Measurements from ENCODE around the gene SRGAP1. TPM values are rescaled to one million over a fixed set of nuclear protein-coding genes. Genes with fewer than 3 reads are reported as not detected.
"Not testable (repeated sequence)": the region's sequence is repeated elsewhere in the genome, so short reads cannot be mapped to it uniquely, and the experiment has no call there.

SRGAP1 gene
- total RNA-seq, 1 donor from 2014 or later = 15.8 TPM

DNA sequence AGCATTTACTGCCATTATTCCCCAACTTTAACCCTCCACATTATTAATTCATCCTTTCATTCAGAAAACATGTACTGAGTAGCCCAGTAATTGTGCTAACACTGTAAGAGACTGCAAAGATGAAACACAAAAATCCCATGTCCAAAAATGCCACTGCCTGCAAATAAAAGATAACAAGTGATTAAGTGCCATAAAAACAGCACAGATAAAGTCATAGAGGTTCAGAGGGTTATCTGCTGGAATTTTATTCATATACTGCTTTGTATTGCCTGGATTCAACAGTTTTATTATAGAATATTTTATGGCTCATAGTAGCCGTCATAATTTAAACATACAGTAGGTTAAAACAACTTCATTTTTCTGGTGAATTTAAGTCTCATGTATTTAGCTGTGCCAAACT, 199.7 kb downstream of the SRGAP1 start:
- DNase-seq (ENCODE audit: low spot score) = no peak

DNA sequence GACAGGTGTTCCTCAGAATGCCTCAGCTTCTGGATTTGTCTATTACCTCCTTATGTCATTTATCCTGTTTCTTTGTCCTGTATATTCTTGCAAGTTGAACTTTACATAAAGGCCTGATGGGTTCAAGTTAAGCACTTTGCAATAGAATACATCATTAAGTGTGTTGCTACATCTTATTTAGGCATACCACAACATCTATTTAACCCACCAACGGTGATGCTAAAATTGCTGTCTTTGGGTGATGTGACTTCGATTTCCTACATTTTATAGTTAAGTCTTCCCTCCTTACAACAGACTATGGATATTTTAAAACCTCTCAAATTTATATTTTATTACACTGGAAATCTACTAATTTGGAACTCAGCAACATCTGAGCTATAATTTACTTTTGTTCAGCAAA, 206.6 kb downstream of the SRGAP1 start:
- DNase-seq (ENCODE audit: low spot score) = no peak

DNA sequence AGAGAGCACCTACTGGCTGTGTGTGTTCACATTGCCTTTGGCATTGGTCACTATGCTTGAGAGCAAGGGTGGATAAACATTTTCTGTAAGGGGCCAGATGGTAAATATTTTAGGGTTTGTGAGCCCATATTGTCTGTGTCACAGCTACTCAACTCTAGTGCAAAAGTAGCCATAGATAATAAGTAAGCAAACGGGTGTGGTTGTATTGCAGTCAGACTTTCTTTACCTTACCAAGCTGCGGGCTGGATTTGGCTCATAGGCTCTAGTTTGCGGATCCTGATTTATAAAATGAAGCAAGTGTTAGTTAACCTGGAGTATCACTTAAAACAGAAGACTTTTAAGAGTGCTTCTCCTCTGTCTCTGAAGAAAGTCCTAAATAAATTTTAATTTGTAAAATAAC, 208.6 kb downstream of the SRGAP1 start:
- DNase-seq (ENCODE audit: low spot score) = no peak

DNA sequence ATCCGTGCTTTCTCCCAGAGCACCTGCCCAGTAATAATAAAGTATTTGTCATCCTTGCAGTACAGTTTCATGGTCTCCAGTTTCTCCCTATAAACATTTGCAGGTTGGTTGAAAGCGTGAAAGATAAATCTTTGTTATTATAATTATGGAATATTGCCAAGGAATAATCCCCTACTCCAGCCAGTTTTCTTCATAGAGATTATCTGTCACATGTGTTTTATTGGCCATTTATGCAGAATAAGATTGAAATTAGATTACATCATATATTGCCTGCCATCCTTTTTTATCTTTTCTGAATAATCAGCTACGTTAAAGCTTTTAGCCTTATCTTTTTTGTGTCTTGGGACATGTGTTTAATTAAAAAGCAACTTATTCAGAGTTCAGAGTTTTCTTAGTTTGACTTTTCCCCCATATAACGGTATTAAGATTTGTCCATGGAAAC, 209.6 kb downstream of the SRGAP1 start:
- no peak for DNase-seq (ENCODE audit: low spot score)

GRCh38 chr12:64056741-64057140, 212.2 kb downstream of the SRGAP1 start:
- DNase-seq (ENCODE audit: low spot score) = no peak

GRCh38 chr12:64057706-64058105, 213.2 kb downstream of the SRGAP1 start:
- DNase-seq (ENCODE audit: low spot score) = no peak

DNA sequence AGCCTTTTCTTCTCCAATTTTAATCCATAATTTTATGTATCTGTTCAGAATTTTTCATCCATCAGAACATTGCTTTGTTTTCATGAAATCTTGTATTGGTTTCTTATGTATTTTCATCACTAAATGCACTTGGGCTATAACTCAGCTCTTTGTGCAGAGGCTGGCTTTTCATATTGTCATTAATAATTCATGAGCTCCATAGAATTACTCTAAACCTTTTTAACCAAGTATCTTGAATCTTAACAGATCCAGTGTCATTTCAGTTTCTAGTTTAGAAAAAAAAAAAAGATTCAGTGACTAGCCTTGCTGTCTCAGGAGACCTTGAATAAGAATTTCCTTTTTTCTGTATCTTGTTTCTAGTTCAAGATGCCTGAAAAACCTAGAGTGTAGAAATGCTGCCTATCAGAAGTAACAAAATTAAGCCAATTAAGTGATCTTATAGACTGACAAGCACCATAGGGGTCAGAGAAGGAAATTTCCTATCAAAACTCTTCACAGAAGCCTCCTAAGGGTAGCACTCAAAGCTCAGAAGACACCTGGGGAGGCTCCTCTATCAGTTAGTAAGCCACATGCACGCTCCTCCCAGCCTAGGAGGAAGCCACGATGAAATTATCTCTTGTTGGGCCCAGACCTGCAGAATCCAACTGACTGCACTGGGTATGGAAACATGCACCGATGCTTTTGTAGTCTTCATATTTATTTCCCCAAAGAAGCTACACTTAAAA, 214.2 kb downstream of the SRGAP1 start:
- DNase-seq (ENCODE audit: low spot score) = no peak

DNA sequence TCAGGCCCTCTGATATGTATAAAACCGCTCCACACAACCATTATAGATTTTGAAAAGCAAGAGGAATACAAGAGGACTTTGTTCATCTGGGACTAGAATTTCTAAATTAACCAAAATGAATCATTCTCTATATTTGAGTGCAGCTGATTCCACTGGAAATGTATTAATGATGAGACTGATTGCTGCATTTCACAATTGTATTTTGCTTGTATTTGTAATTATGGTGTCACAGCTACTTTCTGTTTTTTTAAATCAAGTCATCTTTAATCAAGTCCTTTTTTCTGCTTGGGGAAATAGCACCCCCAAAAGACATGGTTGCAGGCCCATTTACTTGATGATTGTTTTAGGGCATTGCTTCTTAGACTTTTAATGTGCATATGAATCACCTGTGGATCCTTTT, 215.2 kb downstream of the SRGAP1 start:
- no peak for DNase-seq (ENCODE audit: low spot score)

- no peak for DNase-seq (ENCODE audit: low spot score)
These were observed 217.4 kb downstream of the SRGAP1 start for GRCh38 chr12:64061868-64062375.

DNA sequence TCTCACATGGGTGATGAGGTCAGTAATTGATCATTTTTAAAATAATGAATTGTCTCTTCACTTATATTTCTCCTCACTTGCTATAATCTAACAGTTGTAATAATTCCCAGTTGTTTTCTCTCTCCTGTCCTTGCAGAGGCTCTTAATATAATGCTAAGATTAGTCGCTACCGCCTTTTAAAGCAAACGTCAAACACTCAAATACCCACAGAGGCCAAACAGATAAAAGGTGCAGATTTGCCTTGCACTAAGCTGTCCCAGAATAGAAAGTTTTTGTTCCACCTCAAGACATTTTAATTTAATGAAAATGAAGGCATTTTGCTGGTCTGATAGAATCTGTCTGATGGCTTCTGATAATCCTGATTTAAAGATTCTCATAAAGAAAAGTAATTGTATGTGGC, 218.6 kb downstream of the SRGAP1 start:
- no peak for DNase-seq (ENCODE audit: low spot score)

GRCh38 chr12:64064240-64064639, 219.7 kb downstream of the SRGAP1 start:
- DNase-seq (ENCODE audit: low spot score) = no peak

GRCh38 chr12:64064706-64065105, 220.2 kb downstream of the SRGAP1 start:
- no peak for DNase-seq (ENCODE audit: low spot score)

DNA sequence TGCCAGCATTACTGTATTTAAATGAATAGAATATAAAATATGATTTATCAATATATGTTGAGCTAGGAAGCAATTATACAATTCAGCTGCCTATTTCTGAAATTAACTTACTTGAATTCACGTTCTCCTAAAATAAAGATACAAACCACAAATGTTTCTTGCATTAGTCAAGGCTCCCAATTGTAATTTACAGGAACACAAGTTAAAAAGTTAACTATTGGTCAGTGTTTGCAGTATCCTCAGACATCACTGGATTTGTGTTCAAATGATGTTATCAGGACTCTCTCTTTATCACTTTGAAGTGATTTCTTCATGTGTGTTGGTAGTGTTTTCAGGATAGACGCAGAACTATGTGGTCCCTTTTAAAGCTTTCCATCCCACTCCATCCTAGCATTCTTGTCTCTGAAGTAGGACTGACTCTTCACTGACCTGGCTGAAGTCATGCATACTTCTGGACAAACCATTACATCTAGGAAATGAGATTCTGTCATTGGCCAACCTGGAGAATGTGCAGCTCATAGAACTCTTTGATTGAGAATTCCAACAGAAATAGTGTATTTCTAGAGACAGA, 221.5 kb downstream of the SRGAP1 start:
- no peak for DNase-seq (ENCODE audit: low spot score)

DNA sequence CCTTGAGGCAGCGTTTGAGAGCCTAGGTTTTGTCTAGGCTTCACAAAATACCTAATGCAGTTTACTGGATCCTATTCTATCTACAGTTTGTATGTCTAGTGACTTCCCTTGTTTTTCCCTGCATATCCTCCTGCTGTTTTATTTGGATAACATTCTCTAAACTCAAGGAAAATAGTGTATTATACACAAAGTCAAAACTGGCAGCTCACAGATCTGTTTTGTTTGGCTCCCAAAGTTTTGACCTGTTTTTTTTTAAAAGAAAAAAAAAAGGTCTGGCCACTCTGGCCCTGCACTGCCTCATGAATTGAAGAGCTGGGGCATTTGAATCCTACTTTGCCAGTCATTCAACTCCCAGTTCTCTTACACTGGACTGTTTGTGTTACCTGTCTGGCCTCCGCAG, 222.3 kb downstream of the SRGAP1 start:
- no peak for DNase-seq (ENCODE audit: low spot score)

- no peak for DNase-seq (ENCODE audit: low spot score)
These were observed 226.0 kb downstream of the SRGAP1 start for GRCh38 chr12:64070454-64070853.

DNA sequence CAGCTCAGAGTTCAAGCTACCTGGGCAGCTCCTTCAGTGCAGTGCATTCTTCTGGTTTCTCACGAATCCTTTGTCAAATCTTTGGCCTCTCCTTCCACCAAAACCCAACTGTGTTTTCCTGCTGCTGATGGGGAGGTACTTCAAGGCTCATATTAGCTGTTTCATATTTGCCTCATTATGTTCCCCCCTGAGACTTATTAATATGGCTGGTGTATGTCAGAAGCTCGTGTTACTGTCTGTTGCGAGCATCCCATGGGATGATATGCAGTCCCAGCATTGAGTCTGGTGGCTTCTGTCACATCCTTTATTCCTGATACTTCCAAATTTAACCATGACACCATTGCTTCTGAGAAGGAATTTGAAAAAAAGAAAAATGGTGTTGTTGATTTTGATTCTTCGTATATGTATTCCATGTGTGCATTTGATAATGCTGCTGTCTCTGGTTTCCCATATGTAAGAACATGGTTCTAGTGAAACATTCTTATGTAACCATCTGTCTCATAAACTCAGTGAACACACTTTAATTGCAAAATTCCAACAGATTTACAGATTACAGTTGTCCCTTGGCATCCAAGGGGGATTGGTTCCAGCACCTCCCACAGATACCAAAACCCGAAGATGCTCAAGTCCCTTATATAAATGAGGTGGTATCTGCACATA, 228.5 kb downstream of the SRGAP1 start:
- DNase-seq (ENCODE audit: low spot score) = no peak

DNA sequence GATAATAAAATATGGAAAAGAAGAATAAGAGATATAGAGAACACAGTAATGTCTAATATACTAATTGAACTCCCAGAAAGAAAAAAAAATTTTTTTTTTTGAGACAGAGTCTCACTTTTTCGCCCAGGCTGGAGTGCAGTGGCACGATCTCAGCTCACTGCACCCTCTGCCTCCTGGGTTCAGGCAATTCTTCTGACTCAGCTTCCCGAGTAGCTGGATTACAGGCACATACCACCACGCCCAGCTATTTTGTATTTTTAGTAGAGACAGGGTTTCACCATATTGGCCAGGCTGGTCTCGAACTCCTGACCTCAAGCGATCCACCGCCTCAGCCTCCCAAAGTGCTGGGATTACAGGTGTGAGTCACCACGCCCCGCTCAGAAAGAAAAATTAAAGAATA, 232.1 kb downstream of the SRGAP1 start:
- DNase-seq (ENCODE audit: low spot score) = not testable (repeated sequence)

- no peak for DNase-seq (ENCODE audit: low spot score)
These were observed 233.4 kb downstream of the SRGAP1 start for GRCh38 chr12:64077922-64078321.

DNA sequence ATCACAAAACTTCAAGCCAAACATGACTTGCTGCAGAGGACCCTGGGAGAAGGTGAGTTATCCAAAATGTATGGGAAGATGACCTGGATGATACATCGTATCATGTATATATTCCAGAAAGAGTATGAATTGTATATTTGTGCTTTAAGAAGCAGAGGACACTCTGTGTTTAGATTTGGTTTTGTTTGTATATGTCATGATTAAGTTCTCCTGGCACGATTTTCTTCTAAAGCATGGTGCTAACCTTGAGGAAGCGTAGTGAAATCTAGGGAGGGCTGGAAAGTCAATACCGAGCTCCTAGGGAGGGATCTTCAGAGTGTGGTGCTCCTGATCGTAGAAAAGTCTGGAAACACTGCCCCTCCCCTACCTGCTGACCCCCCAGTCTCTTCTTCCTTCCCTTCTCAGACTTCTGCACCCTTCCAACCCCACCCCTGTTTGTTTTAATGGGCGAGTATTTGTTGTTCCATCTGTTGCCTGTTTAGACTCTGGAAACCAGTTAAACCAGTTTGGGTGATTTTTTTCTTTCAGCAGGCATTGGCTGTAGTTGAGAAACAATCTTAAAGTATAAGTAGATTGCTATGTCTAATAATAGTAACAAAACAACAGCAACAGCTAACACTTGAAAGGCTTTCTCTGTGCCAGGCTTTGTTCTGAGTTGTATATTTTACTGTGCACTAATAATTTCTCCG, 236.0 kb downstream of the SRGAP1 start:
- DNase-seq (ENCODE audit: low spot score) = no peak

GRCh38 chr12:64081008-64081404, 236.5 kb downstream of the SRGAP1 start:
- no peak for DNase-seq (ENCODE audit: low spot score)

DNA sequence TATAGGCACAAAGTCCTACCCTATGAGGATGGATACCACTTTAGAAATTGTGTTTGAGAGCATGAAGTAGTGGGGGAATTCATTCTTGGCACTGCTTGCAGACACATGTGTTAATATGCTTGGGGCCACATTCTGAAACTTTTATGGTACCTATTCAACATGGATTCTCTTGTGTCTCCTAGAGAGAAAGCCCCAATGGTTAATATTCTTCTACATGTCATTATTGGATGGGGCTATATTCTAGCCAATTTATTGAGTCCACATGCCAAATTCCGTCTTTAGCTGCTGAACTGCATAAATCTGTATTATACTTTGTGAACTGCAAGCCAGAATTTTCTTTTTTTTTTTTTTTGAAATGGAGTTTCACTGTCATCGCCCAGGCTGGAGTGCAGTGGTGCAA, 237.6 kb downstream of the SRGAP1 start:
- no peak for DNase-seq (ENCODE audit: low spot score)

- no peak for DNase-seq (ENCODE audit: low spot score)
These were observed 238.4 kb downstream of the SRGAP1 start for GRCh38 chr12:64082866-64083268.

Data from ureter (tissue), 1 donor.